HUES64 (cell line): ENCODE data around the gene PCGF2.

Experiments used
- H3K27ac ChIP-seq: 2 replicates; pipeline ENCODE4 v1.7.0; 2013; ENCODE audit warnings: low read depth, low read length, inconsistent platforms
- H3K27me3 ChIP-seq: 2 replicates; pipeline ENCODE4 v1.6.1; 2013; ENCODE audit warnings: mild to moderate bottlenecking, low read length; ENCODE audit not compliant: insufficient read depth
- H3K36me3 ChIP-seq: 2 replicates; pipeline ENCODE4 v1.6.1; 2013; ENCODE audit warnings: mild to moderate bottlenecking, low read length; ENCODE audit not compliant: insufficient read depth
- H3K4me1 ChIP-seq: 2 replicates; pipeline ENCODE4 v1.6.1; 2013; ENCODE audit warnings: mild to moderate bottlenecking, low read length, moderate library complexity; ENCODE audit not compliant: insufficient read depth
- H3K4me3 ChIP-seq: 2 replicates; pipeline ENCODE4 v1.5.1; 2013; ENCODE audit warnings: mild to moderate bottlenecking, low read length, moderate library complexity
- H3K9ac ChIP-seq: 2 replicates; pipeline ENCODE4 v1.6.1; 2013; ENCODE audit warnings: mild to moderate bottlenecking, low read depth, low read length
- H3K9me3 ChIP-seq: 2 replicates; pipeline ENCODE4 v1.6.1; 2013; ENCODE audit warnings: low read depth, low read length; ENCODE audit not compliant: insufficient read depth
- WGBS: fragments of 150-250, 120-280 bp; methylation state at CpG from one replicate; pipeline ENCODE4 v1.1.7; 2013; ENCODE audit warnings: missing lambda C conversion rate; 5-methylcytosine and 5-hydroxymethylcytosine counted together

PCGF2 gene

DNA sequence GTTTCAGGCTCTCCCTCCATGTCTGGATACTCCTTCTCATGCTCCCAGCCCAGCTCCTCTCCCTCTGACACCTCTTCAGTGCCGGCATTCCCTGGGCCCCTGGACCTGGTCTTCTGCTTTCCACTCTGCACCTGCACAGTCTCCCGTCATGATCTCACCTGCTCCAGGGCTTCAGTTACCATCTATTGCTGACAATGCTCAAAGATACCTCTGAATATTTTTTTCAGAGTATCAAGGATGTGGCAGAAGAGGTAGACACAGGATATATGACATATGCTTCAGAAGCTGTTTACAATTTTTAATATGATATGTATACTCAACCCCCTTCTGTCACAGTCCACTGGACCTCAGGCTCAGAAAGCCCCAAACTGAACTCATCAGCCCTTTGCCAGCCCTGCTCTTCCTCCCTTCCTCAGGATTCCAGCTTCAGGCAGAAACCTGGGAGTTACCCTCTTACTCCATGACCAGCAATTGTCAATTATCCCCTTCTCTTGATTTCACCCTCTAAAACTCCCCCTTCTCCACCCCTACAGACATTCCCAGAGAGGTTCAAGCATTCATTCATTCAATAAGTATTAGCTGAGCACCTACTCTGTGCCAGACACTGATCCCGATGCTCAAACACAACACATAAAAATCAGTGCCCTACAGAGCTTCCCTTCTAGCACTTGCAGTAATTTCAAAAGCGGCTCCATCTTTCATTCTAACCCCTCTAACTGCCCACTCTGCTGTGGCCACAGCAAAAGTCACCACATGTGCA is 50.9 kb downstream of the PCGF2 start:
- WGBS, result 89% methylated on average over 4 of the region's 4 CpGs
- peaks cover 56% of the 10 kb centered on the region for H3K27me3 ChIP-seq
- no peak overlapping the region for H3K9ac ChIP-seq
- H3K4me3 ChIP-seq, result no peak overlapping the region
- H3K27ac ChIP-seq, result no peak overlapping the region
- H3K36me3 ChIP-seq, result no peaks in the 10 kb centered on the region
- H3K4me1 ChIP-seq, result no peaks in the 10 kb centered on the region
- H3K9me3 ChIP-seq, result no peaks in the 10 kb centered on the region

DNA sequence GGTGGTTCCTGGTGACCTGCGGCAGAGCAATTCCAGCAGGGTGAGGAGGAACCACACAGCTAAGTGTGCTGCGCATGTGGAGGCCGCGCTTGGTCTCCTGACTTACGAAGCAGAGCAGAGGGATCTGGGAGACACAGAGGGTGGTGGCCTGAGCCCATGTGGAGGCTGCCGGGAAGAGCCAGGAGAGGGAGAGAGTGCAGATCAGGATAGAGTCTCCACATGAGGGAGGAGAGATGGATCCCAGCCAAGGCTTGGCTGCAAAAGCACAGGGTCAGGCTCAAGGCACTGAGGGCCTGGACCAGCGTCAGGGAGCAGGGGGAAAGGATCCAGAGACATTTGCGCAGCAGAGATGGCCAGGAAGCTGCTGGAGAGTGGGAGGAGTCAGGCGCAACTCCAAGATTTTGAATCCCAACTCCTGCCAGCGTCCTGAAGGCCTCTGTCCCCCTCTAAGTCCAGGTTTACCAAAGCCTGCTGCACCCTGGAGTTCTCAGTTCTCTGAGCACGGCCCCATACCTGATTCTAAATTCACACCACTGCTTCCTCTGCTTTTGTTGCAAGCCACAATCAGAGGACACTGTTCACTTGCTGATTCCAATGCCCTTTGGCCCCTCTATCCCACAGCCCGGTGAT is 54.3 kb downstream of the PCGF2 start:
- Histone ChIP-seq H3K4me1 (no peaks in the 10 kb centered on the region), H3K9ac (no peak overlapping the region), H3K27me3 (peaks cover 22% of the 10 kb centered on the region), H3K36me3 (no peaks in the 10 kb centered on the region), H3K9me3 (no peaks in the 10 kb centered on the region), H3K27ac (no peak overlapping the region), H3K4me3 (no peak overlapping the region)
- WGBS, result 86% methylated on average over 12 of the region's 12 CpGs

DNA sequence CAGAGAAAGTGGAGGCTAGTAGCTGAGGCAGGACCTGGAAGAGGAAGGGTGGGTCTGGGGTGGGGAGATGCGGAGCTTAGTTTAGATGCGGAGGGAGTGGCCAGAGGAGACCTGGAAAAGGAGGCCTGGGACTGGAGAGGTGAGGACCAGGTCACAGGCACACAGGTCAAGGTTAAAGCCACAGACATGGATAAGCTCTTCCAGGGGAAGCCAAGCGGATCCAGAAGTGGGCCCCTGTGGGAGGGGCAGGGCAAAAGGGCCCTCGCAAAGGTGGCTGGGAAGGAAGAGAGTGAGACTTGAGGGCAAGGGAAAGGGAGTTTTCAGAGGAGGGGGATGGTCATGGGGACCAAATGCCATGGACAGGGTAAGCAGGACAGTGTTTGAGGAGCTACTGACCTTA is 57.0 kb downstream of the PCGF2 start:
- no peaks in the 10 kb centered on the region for H3K4me1 ChIP-seq
- no peak overlapping the region for H3K4me3 ChIP-seq
- 81% methylated on average over 4 of the region's 4 CpGs for WGBS
- no peaks in the 10 kb centered on the region for H3K36me3 ChIP-seq
- no peak overlapping the region for H3K9ac ChIP-seq
- H3K27ac ChIP-seq, result no peak overlapping the region
- H3K9me3 ChIP-seq, result no peaks in the 10 kb centered on the region
- H3K27me3 ChIP-seq, result no peaks in the 10 kb centered on the region; the same call in none of the 2 replicates

- Histone ChIP-seq H3K27me3 (peaks cover 1% of the 10 kb centered on the region), H3K27ac (no peak overlapping the region), H3K9ac (no peak overlapping the region), H3K4me1 (no peaks in the 10 kb centered on the region), H3K9me3 (no peaks in the 10 kb centered on the region), H3K4me3 (no peak overlapping the region), H3K36me3 (no peaks in the 10 kb centered on the region)
- WGBS, result 96% methylated on average over 4 of the region's 4 CpGs
These were observed 57.8 kb downstream of the PCGF2 start for GRCh38 chr17:38690386-38690785.

DNA sequence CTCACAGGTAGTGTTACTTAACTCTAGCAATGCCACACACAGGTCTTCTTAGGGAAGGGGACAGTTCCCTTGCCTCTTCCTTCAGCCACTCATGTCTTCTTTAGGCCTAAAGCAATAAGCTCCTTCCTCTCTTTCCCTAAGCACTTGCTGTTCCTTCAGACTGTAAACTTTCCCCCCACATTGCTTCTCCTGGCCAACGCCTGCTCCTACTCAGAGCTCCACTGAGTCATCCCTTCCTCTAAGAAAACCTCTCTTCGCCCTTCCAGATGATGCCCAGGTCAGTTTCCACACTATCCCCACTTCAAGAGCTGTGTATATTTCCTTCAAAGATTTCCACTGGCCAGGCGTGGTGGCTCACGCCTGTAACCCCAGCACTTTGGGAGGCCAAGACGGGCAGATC is 60.9 kb downstream of the PCGF2 start:
- no peak overlapping the region for H3K9ac ChIP-seq
- H3K27ac ChIP-seq, result no peak overlapping the region
- no peaks in the 10 kb centered on the region for H3K4me1 ChIP-seq
- H3K4me3 ChIP-seq, result no peak overlapping the region
- peaks cover 3% of the 10 kb centered on the region for H3K27me3 ChIP-seq
- H3K9me3 ChIP-seq, result no peaks in the 10 kb centered on the region
- no peaks in the 10 kb centered on the region for H3K36me3 ChIP-seq
- 91% methylated on average over 5 of the region's 5 CpGs for WGBS

- no peaks in the 10 kb centered on the region for H3K36me3 ChIP-seq
- H3K4me3 ChIP-seq, result no peak overlapping the region
- H3K4me1 ChIP-seq, result no peaks in the 10 kb centered on the region; the same call in 1 of the 2 replicates
- 89% methylated on average over 12 of the region's 12 CpGs for WGBS
- H3K9me3 ChIP-seq, result no peaks in the 10 kb centered on the region
- H3K27me3 ChIP-seq, result peaks cover 3% of the 10 kb centered on the region; the same call in 1 of the 2 replicates
- no peak overlapping the region for H3K27ac ChIP-seq
- no peak overlapping the region for H3K9ac ChIP-seq
These were observed 62.6 kb downstream of the PCGF2 start for GRCh38 chr17:38685491-38685890.
